ENCODE results near the gene CA5A.

CA5A gene

GRCh38 chr16:87850009-87851006 lies 86.0 kb downstream of the CA5A start:
- DNase-seq (ENCODE audit: low read depth in 2 of 2): peak; percentile 53 to 57

DNA sequence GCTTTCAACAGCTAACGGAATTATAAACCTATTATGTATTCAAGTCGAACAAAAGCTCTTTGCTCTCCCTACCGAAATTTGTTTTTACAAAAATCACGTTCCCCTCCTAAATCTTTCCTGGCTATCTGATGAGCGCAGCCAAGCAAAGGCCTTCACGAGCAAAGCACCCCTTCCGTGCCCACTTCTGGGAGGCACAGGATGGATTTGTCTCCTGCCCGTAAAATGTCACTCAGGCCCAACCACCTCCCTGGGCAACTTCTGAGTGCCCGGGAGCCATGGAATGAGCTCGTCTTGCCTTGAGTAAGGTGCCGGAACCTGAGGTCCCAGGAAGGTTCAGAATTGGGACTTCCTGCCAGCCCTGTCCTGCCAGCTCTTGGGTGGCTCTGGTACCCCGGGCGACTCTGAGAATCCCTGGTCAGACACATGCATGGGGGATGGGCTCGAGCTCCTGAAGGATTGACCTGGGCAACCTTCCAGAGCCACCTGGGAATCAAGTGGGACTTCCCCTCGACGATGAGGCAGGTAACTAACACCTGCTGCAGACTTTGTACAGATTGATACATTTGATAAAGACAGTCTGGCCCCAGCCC lies 86.8 kb downstream of the CA5A start:
- DNase-seq (ENCODE audit: low read depth in 2 of 2): no peak

GRCh38 chr16:87848676-87849345 lies 87.5 kb downstream of the CA5A start:
- DNase-seq (ENCODE audit: low read depth in 2 of 2): no peak

GRCh38 chr16:87847785-87848675 lies 88.3 kb downstream of the CA5A start:
- no peak for DNase-seq (ENCODE audit: low read depth in 2 of 2)

GRCh38 chr16:87847467-87847784 lies 88.9 kb downstream of the CA5A start:
- no peak for DNase-seq (ENCODE audit: low read depth in 2 of 2)

DNA sequence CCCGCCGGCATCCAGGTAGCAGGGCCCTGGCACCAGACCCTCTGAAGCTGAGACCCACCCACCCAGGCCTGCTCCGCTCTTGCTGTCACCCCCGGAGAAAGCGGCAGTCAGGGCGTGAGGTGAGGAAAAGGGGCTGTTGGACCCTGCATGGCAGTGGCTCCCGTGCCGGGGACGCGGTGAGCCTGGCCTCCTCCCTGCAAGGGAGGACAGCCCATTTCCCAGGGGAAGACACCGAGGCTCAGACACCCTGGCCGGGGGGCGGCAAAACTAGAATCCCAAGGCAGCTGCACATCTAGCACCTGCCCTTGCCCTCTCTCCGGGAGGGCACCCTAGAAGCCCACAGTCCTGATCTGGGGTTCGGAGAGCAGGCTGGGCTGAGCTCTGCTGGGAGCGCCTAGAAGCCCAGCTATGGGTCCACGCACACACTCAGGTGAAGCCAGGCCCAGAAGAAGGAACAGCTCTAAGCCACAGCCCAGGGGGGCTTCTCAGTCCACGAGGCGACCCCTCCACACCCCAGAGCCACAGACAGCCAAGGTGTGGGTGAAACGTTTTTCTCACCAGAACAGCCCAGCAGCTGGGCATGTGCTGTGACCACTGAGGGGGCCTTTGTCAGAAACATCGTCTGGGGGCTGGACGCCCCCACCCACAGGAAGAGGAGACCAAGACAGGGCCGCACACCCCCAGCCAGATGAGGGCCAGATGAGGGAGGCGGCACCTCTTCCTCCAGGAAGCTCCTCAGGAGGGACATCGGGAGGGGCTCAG lies 89.4 kb downstream of the CA5A start:
- no peak for DNase-seq (ENCODE audit: low read depth in 2 of 2)

- DNase-seq (ENCODE audit: low read depth in 2 of 2): no peak
Observed at GRCh38 chr16:87845807-87846619, 90.3 kb downstream of the CA5A start.

- no peak for DNase-seq (ENCODE audit: low read depth in 2 of 2)
Observed at GRCh38 chr16:87845213-87845612, 91.1 kb downstream of the CA5A start.

GRCh38 chr16:87844809-87845208 lies 91.5 kb downstream of the CA5A start:
- no peak for DNase-seq (ENCODE audit: low read depth in 2 of 2)

GRCh38 chr16:87844120-87844733 lies 92.1 kb downstream of the CA5A start:
- no peak for DNase-seq (ENCODE audit: low read depth in 2 of 2)

DNA sequence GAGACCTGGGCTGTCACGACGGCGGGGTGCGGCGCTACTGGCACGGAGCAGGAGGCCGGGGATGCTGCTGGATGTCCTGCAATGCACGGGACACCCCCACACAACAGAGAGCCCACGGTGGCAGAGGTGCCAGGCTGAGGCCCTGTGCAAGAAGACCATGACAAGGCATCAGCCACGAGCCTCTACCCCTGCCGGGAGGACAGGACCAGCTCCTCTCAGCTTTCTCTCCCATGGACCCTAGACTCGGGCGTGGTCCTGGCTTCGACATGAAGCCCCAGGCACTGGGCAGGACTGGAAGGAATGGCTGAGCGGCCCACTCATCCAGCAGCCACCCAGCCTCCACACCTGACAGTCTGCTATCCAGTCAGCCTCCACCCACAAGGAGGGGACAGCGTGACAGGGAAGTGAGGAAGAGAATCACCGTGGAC lies 92.6 kb downstream of the CA5A start:
- no peak for DNase-seq (ENCODE audit: low read depth in 2 of 2)

DNA sequence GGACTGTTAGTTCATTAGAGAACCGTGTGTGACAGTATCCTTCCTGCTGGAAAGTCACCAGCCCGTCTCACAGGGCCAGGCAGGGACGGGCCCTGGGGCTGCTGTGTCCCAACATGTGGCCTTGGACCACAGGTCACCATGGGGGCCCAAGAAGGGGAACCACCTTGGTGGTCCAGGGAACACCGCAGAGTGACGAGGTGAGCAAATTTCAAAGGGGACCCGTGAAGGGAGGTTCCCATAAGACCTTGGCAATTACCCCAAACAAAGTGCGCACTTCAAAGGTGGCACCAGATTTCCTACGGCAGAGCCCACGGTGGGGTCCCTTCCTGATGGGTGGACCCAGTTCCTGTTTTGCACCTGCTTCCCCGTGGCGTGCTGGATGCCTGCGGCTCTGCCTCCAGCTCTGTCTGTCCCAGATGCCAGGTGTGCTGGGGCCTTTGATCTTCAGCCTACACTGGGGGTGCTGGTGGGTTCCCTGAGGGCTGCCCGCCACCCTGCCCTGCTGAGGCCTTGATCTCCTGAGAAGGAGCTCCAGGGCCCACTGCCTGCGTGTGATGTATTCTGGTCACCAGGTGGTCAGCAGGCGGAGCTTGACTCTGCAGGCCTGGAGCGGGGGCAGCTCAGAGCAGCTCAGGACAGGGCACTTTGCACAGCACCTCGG lies 94.0 kb downstream of the CA5A start:
- DNase-seq (ENCODE audit: low read depth in 2 of 2): no peak

DNA sequence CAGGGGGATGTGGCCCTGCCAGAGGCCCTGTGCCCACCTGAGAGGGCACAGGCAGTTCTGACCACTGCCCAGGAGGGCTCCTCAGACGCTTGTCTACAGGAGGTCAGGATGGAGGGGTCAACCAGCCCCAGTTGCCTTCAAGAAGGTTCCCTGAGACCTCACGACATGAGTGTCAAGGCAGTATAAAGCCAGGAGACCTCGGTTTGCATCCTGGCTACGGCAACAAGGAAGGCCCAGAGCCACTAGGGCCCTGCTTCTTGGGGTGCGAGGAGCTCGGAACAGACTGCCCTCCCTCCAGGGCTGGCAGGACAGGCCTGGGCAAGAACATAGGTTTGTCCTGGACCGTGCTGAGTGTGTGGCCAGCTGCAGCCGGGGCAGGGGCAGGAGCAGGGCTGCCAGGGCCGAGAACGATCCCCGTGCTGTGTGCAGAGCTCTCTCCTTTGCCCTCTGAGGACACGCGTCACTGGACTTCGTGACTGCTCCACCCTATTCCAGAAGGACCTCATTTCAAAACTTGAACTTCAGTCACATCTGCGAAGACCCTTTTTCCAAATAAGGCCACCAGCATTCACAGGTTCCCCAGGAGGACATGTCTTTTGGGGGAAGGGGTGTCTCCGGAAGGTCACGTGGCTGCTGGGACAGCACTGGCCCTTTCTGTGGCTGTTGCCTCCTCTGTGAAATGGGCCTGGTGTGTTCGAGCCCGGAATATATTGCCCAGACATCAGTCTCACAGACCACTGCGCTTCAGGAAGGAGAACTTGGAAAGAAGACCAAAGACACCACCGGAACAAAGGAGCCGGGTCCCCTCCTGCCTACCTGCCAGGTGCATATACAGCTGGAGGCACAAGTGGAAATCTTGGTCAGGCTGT lies 94.8 kb downstream of the CA5A start:
- DNase-seq (ENCODE audit: low read depth in 2 of 2): no peak

GRCh38 chr16:87840271-87840978 lies 95.9 kb downstream of the CA5A start:
- no peak for DNase-seq (ENCODE audit: low read depth in 2 of 2)

- DNase-seq (ENCODE audit: low read depth in 2 of 2): no peak
Observed at GRCh38 chr16:87839542-87840270, 96.6 kb downstream of the CA5A start.

- no peak for DNase-seq (ENCODE audit: low read depth in 2 of 2)
Observed at GRCh38 chr16:87838643-87839541, 97.4 kb downstream of the CA5A start.

Measured in stimulated activated CD8-positive, alpha-beta memory T cell treated with anti-CD3 and anti-CD28 coated beads, Interleukin-2, amount 100 ng/mL, for 48 hours (primary cell).